OCI-LY7 (cell line): ENCODE measurements around the gene PPAT.

Experiments used
- EZH2phosphoT487 ChIP-seq: fragments of 200-600 bp; sonication (generic); IDR thresholded peaks from 2 replicates; pipeline ENCODE4 v1.6.1; 2018; ENCODE audit warnings: low read depth, borderline replicate concordance, mild to moderate bottlenecking, mixed run types, antibody characterized with exemption, low read length, moderate library complexity, mixed read lengths
- TF ChIP-seq, protein P1 (sequence below): fragments of 200-600 bp; sonication (generic); conservative IDR thresholded peaks from 2 replicates; pipeline ENCODE4 v1.5.1; 2014; ENCODE audit warnings: mild to moderate bottlenecking, antibody characterized with exemption, low read length, moderate library complexity, mixed read lengths

DNA sequence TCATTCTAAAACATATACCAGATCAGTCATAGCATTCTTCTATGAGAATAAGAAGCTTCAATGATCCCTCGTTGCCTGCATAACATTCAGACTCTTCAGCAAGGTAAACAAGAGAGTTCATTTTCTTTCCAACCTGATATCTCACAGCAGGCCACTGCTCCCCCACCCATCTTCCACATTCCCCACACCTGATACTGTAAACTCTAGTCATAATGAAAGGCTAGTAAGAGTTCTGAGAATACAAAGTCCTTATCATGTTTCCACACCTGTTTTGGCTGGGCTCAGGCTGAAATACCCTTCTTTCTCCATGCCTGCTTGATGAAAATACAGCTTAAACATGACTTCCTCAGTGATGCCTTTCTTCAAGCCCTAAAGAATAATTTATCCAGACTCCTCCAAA lies 45.9 kb downstream of the PPAT start:
- TF ChIP-seq, protein P1, sequence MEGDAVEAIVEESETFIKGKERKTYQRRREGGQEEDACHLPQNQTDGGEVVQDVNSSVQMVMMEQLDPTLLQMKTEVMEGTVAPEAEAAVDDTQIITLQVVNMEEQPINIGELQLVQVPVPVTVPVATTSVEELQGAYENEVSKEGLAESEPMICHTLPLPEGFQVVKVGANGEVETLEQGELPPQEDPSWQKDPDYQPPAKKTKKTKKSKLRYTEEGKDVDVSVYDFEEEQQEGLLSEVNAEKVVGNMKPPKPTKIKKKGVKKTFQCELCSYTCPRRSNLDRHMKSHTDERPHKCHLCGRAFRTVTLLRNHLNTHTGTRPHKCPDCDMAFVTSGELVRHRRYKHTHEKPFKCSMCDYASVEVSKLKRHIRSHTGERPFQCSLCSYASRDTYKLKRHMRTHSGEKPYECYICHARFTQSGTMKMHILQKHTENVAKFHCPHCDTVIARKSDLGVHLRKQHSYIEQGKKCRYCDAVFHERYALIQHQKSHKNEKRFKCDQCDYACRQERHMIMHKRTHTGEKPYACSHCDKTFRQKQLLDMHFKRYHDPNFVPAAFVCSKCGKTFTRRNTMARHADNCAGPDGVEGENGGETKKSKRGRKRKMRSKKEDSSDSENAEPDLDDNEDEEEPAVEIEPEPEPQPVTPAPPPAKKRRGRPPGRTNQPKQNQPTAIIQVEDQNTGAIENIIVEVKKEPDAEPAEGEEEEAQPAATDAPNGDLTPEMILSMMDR, result no peak
- no peak for TF ChIP-seq EZH2phosphoT487
